Measurements from ENCODE around the gene DACH1.

DNA sequence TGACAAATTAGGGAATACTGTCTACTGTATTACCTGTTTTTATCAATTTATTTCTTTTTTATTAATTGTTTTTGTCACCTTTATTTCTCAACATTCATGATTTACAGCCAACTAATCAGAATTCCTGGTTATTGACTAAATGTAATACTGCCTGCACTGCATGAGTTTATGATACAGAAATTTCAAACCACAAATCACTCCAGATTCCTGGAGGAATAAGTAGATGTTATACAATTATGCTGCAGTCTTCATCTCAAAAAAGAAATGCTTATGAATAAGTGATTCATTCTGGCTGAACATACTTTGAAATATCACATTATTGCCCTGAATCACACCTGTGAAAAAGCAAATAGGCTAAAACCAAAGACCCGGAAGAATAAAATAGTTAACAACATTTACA is 249.7 kb downstream of the DACH1 start:
- TF ChIP-seq, protein P1, sequence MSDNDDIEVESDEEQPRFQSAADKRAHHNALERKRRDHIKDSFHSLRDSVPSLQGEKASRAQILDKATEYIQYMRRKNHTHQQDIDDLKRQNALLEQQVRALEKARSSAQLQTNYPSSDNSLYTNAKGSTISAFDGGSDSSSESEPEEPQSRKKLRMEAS (IDR thresholded peaks at IDR 0.05): no peak
- TF ChIP-seq SP1 (IDR thresholded peaks at IDR 0.05; ENCODE audit: low read depth) (no peak), EGR1 (IDR thresholded peaks at IDR 0.05; ENCODE audit: low read depth) (no peak), CEBPB (IDR thresholded peaks at IDR 0.05; ENCODE audit: low read depth) (no peak)
- TF ChIP-seq, protein P2, sequence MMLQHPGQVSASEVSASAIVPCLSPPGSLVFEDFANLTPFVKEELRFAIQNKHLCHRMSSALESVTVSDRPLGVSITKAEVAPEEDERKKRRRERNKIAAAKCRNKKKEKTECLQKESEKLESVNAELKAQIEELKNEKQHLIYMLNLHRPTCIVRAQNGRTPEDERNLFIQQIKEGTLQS (IDR thresholded peaks at IDR 0.05): no peak
- TF ChIP-seq, protein P3, sequence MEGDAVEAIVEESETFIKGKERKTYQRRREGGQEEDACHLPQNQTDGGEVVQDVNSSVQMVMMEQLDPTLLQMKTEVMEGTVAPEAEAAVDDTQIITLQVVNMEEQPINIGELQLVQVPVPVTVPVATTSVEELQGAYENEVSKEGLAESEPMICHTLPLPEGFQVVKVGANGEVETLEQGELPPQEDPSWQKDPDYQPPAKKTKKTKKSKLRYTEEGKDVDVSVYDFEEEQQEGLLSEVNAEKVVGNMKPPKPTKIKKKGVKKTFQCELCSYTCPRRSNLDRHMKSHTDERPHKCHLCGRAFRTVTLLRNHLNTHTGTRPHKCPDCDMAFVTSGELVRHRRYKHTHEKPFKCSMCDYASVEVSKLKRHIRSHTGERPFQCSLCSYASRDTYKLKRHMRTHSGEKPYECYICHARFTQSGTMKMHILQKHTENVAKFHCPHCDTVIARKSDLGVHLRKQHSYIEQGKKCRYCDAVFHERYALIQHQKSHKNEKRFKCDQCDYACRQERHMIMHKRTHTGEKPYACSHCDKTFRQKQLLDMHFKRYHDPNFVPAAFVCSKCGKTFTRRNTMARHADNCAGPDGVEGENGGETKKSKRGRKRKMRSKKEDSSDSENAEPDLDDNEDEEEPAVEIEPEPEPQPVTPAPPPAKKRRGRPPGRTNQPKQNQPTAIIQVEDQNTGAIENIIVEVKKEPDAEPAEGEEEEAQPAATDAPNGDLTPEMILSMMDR (IDR thresholded peaks at IDR 0.05 in 2 of 3, conservative IDR thresholded peaks at IDR 0.05 in 1 of 3; ENCODE audit: borderline replicate concordance in 1 of 3, insufficient read depth in 1 of 3, low read depth in 2 of 3, low read length in 2 of 3): no peak

Data from HCT116 (cell line).